CMK (cell line): Measurements from ENCODE around the gene RAB5A.
"Not testable (repeated sequence)": the region's sequence is repeated elsewhere in the genome, so short reads cannot be mapped to it uniquely, and the experiment has no call there.

Source experiments
- DNase-seq: peaks from one replicate; pipeline ENCODE4 v3.0.0-alpha.2; 2010; ENCODE audit warnings: low read depth

Gene RAB5A

GRCh38 chr3:19946832-19947548 lies at the start of gene RAB5A:
Gene RAB5A (plus strand): TSS chr3:19947097. CDS start chr3:19950899, 3,802 bp downstream.
- peak; percentile 95 for DNase-seq

- no peak for DNase-seq
These were observed 48.2 kb upstream of the RAB5A start for GRCh38 chr3:19898721-19899120.

- DNase-seq, result no peak
These were observed 47.6 kb upstream of the RAB5A start for GRCh38 chr3:19899264-19899663.

- not testable (repeated sequence) for DNase-seq
These were observed 47.1 kb upstream of the RAB5A start for GRCh38 chr3:19899833-19900232.

GRCh38 chr3:19901337-19901736 lies 45.6 kb upstream of the RAB5A start:
- DNase-seq, result no peak

- no peak for DNase-seq
These were observed 45.0 kb upstream of the RAB5A start for GRCh38 chr3:19901918-19902317.

- no peak for DNase-seq
These were observed 43.2 kb upstream of the RAB5A start for GRCh38 chr3:19903649-19904048.

GRCh38 chr3:19907523-19907922 lies 39.4 kb upstream of the RAB5A start:
- DNase-seq, result no peak

- no peak for DNase-seq
These were observed 35.4 kb upstream of the RAB5A start for GRCh38 chr3:19911452-19911851.

- DNase-seq, result no peak
These were observed 29.7 kb upstream of the RAB5A start for GRCh38 chr3:19917167-19917566.

- no peak for DNase-seq
These were observed 26.4 kb upstream of the RAB5A start for GRCh38 chr3:19920401-19921080.

GRCh38 chr3:19931180-19931692 lies 15.7 kb upstream of the RAB5A start:
- no peak for DNase-seq

GRCh38 chr3:19931767-19932188 lies 15.1 kb upstream of the RAB5A start:
- DNase-seq, result no peak

GRCh38 chr3:19932422-19932821 lies 14.5 kb upstream of the RAB5A start:
- no peak for DNase-seq

- no peak for DNase-seq
These were observed 12.8 kb upstream of the RAB5A start, which contains the start of gene EFHB for GRCh38 chr3:19934098-19934566. Gene EFHB (minus strand): TSS chr3:19934217. CDS start chr3:19934018, 199 bp downstream.

GRCh38 chr3:19937459-19938294 lies 9.2 kb upstream of the RAB5A start:
- no peak for DNase-seq

GRCh38 chr3:19938295-19938627 lies 8.6 kb upstream of the RAB5A start:
- no peak for DNase-seq

- DNase-seq, result no peak
These were observed 6.3 kb upstream of the RAB5A start for GRCh38 chr3:19940643-19941042.

- DNase-seq, result no peak
These were observed 1.4 kb upstream of the RAB5A start for GRCh38 chr3:19945534-19945933.

GRCh38 chr3:19945969-19946831 lies 697 bp upstream of the RAB5A start:
- no peak for DNase-seq

- no peak for DNase-seq
These were observed 790 bp downstream of the RAB5A start for GRCh38 chr3:19947549-19948225.
